H1 (cell line): Measurements from ENCODE around the gene AARSD1. TPM values are rescaled to one million over a fixed set of nuclear protein-coding genes. Genes with fewer than 3 reads are reported as not detected.

Experiments used
- CTCF ChIA-PET: fragments of 300-600 bp; sonication (Branson Sonifier 250); formaldehyde crosslinking; loops from one replicate; lab custom pipeline; 2021; ENCODE audit not compliant: partially characterized antibody; lab: Charles Lee
- POLR2A ChIA-PET: fragments of 300-600 bp; sonication (Branson Sonifier 250); formaldehyde crosslinking; loops from one replicate; lab custom pipeline; 2021; ENCODE audit warnings: inconsistent platforms; ENCODE audit not compliant: partially characterized antibody; lab: Charles Lee
- DNase-seq, 2 experiments: peaks; one replicate each; pipeline versions ENCODE4 v3.0.0 to v3.0.0-alpha.2; 2010 to 2022; ENCODE audit warnings: low spot score in 2 of 2, low read depth in 1 of 2, mixed read lengths in 1 of 2
- FAIRE-seq: peaks from 2 replicates; lab custom pipeline; 2011; peaks lifted over from hg19 to GRCh38; lab: Jason Lieb, UNC
- H2AFZ ChIP-seq: 2 replicates; pipeline ENCODE4 v1.8.1; 2012; ENCODE audit warnings: low read length, inconsistent platforms
- H2AK5ac ChIP-seq: 2 replicates; pipeline ENCODE4 v1.6.1; 2013; ENCODE audit warnings: low read depth, low read length
- H2BK120ac ChIP-seq: replicated peaks from 2 replicates; pipeline ENCODE3; 2013; ENCODE audit warnings: low read depth, low read length, inconsistent platforms
- H2BK12ac ChIP-seq: 2 replicates; pipeline ENCODE4 v1.6.1; 2013; ENCODE audit warnings: low read depth, low read length
- H2BK15ac ChIP-seq: 2 replicates; pipeline ENCODE4 v1.6.1; 2013; ENCODE audit warnings: low read length
- H2BK20ac ChIP-seq: 2 replicates; pipeline ENCODE4 v1.6.1; 2013; ENCODE audit warnings: low read length
- H2BK5ac ChIP-seq: 2 replicates; pipeline ENCODE4 v1.6.1; 2013; ENCODE audit warnings: low read depth, low read length
- H3K14ac ChIP-seq: 2 replicates; pipeline ENCODE4 v1.6.1; 2013; ENCODE audit warnings: inconsistent platforms; ENCODE audit not compliant: insufficient read length
- H3K18ac ChIP-seq: 2 replicates; pipeline ENCODE4 v1.6.1; 2013; ENCODE audit warnings: low read length; ENCODE audit errors: extremely low read depth
- H3K23ac ChIP-seq: 2 replicates; pipeline ENCODE4 v1.6.1; 2013; ENCODE audit warnings: inconsistent platforms; ENCODE audit not compliant: insufficient read length
- H3K23me2 ChIP-seq: 2 replicates; pipeline ENCODE4 v1.6.1; 2013; ENCODE audit warnings: low read depth, low read length
- H3K27ac ChIP-seq: 2 replicates; pipeline ENCODE4 v1.6.1; 2011; ENCODE audit warnings: low read depth, low read length, inconsistent platforms
- H3K27me3 ChIP-seq, 4 experiments: replicated peaks in 1 of 4; 1 replicate in 1 of 4; 2 replicates in 3 of 4; pipeline versions ENCODE4 v1.6.1 to v1.8.1; 2011 to 2013; ENCODE audit warnings: low read length in 3 of 4, mild to moderate bottlenecking in 3 of 4, inconsistent platforms in 2 of 4, mixed read lengths in 2 of 4, moderate library complexity in 1 of 4; ENCODE audit not compliant: control insufficient read depth in 3 of 4, insufficient read depth in 3 of 4; ENCODE audit errors: extremely low read depth in 1 of 4
- H3K36me3 ChIP-seq, 4 experiments: 2 replicates each; pipeline versions ENCODE4 v1.6.1 to v1.8.1; 2011 to 2013; ENCODE audit warnings: mild to moderate bottlenecking in 4 of 4, low read length in 3 of 4, moderate library complexity in 2 of 4, control low read depth in 1 of 4, inconsistent platforms in 1 of 4; ENCODE audit not compliant: insufficient read depth in 4 of 4, control insufficient read depth in 2 of 4
- H3K4ac ChIP-seq: replicated peaks from 2 replicates; pipeline ENCODE3; 2013; ENCODE audit warnings: low read length, low read depth, mixed read lengths, inconsistent platforms; ENCODE audit not compliant: insufficient read length
- H3K4me1 ChIP-seq, 4 experiments: replicated peaks in 1 of 4; 1 replicate in 1 of 4; 2 replicates in 3 of 4; pipeline versions ENCODE4 v1.6.1 to v1.8.1; 2011 to 2013; ENCODE audit warnings: low read length in 3 of 4, inconsistent platforms in 2 of 4, mixed read lengths in 1 of 4; ENCODE audit not compliant: insufficient read depth in 4 of 4, control insufficient read depth in 3 of 4
- H3K4me2 ChIP-seq, 2 experiments: 2 replicates each; pipeline versions ENCODE4 v1.6.1 to v1.8.1; 2011 to 2013; ENCODE audit warnings: low read depth in 2 of 2, low read length in 2 of 2, control low read depth in 1 of 2, inconsistent platforms in 1 of 2, mild to moderate bottlenecking in 1 of 2; ENCODE audit not compliant: insufficient read depth in 1 of 2
- H3K4me3 ChIP-seq, 4 experiments: fragments of 200-600, 300-600 bp in 1 of 4; sonication (generic), shearing (Covaris generic), sonication (Bioruptor Twin) in 1 of 4; 2 replicates each; pipeline versions ENCODE4 v1.5.1 to v1.8.1; 2011 to 2016; ENCODE audit warnings: low read length in 4 of 4, low read depth in 3 of 4, control low read depth in 2 of 4, inconsistent platforms in 2 of 4, mild to moderate bottlenecking in 2 of 4, mixed read lengths in 1 of 4, moderate library complexity in 1 of 4; ENCODE audit not compliant: insufficient read depth in 2 of 4; ENCODE audit errors: extremely low read depth in 1 of 4
- H3K56ac ChIP-seq: replicated peaks from 2 replicates; pipeline ENCODE3; 2013; ENCODE audit warnings: low read depth, mild to moderate bottlenecking, mixed read lengths, low read length, inconsistent platforms; ENCODE audit not compliant: insufficient read length
- H3K79me1 ChIP-seq: 2 replicates; pipeline ENCODE4 v1.6.1; 2013; ENCODE audit warnings: low read depth, low read length, control low read depth
- H3K79me2 ChIP-seq, 2 experiments: 2 replicates each; pipeline versions ENCODE4 v1.6.1 to v1.8.1; 2012 to 2013; ENCODE audit warnings: low read length in 2 of 2, mild to moderate bottlenecking in 2 of 2, inconsistent platforms in 1 of 2; ENCODE audit not compliant: insufficient read depth in 2 of 2, control insufficient read depth in 1 of 2
- H3K9ac ChIP-seq, 4 experiments: replicated peaks in 1 of 4; 1 replicate in 1 of 4; 2 replicates in 3 of 4; pipeline versions ENCODE4 v1.6.1 to v1.8.1; 2011 to 2013; ENCODE audit warnings: low read depth in 3 of 4, low read length in 3 of 4, control low read depth in 2 of 4, mild to moderate bottlenecking in 2 of 4, moderate library complexity in 2 of 4, inconsistent platforms in 1 of 4; ENCODE audit errors: extremely low read depth in 1 of 4
- H3K9me3 ChIP-seq, 2 experiments: 2 replicates each; pipeline versions ENCODE4 v1.6.1 to v1.8.1; 2012 to 2013; ENCODE audit warnings: mild to moderate bottlenecking in 2 of 2, moderate library complexity in 2 of 2, control low read depth in 1 of 2, inconsistent platforms in 1 of 2, low read depth in 1 of 2, low read length in 1 of 2, mixed read lengths in 1 of 2; ENCODE audit not compliant: insufficient read depth in 2 of 2
- H4K20me1 ChIP-seq, 2 experiments: replicated peaks in 1 of 2; 2 replicates each; pipeline versions ENCODE3 to v1.8.1; 2011 to 2013; ENCODE audit warnings: inconsistent platforms in 2 of 2, low read length in 2 of 2, mild to moderate bottlenecking in 1 of 2; ENCODE audit not compliant: insufficient read depth in 2 of 2, control insufficient read depth in 1 of 2
- H4K5ac ChIP-seq: 2 replicates; pipeline ENCODE4 v1.6.1; 2013; ENCODE audit warnings: low read length, low read depth, mixed read lengths, inconsistent platforms; ENCODE audit not compliant: insufficient read length
- H4K8ac ChIP-seq: 2 replicates; pipeline ENCODE4 v1.8.0; 2013; ENCODE audit warnings: mild to moderate bottlenecking, moderate library complexity, low read length, inconsistent platforms; ENCODE audit not compliant: insufficient read depth; ENCODE audit errors: extremely low read depth
- H4K91ac ChIP-seq: replicated peaks from 2 replicates; pipeline ENCODE3; 2013; ENCODE audit warnings: low read length, mixed read lengths, inconsistent platforms; ENCODE audit not compliant: insufficient read length
- ASH2L ChIP-seq: fragments of 200-600, 300-600 bp; sonication (generic); IDR thresholded peaks from one replicate; pipeline ENCODE4 v1.7.1; 2017; ENCODE audit warnings: low read length
- CBX8 ChIP-seq: fragments of 300-800, 300-1000 bp; sonication (generic); IDR thresholded peaks from 2 replicates; pipeline ENCODE4 v1.7.1; 2016; ENCODE audit warnings: low read depth, low read length, borderline replicate concordance
- CREB1 ChIP-seq: IDR thresholded peaks from 2 replicates; pipeline ENCODE4 v1.6.1; 2012; ENCODE audit warnings: inconsistent platforms
- CTBP2 ChIP-seq: IDR thresholded peaks from 2 replicates; pipeline ENCODE4 v1.7.0; 2011; ENCODE audit warnings: borderline replicate concordance, mild to moderate bottlenecking, moderate library complexity, mixed read lengths, low read length; ENCODE audit not compliant: insufficient read depth, insufficient read length
- JUN ChIP-seq: IDR thresholded peaks from 2 replicates; pipeline ENCODE4 v1.6.1; 2011; ENCODE audit warnings: low read depth, mild to moderate bottlenecking, improper control_type of control experiment, low read length
- KDM4A ChIP-seq: IDR thresholded peaks from one replicate; pipeline ENCODE4 v1.7.1; 2012; ENCODE audit warnings: low read depth, mild to moderate bottlenecking, moderate library complexity, low read length, inconsistent platforms; ENCODE audit not compliant: severe bottlenecking
- KDM5A ChIP-seq: fragments of 200-600 bp; IDR thresholded peaks from 2 replicates; pipeline ENCODE4 v1.7.1; 2012; ENCODE audit warnings: mild to moderate bottlenecking, low read length, inconsistent platforms, mixed read lengths
- MAFK ChIP-seq: IDR thresholded peaks from 2 replicates; pipeline ENCODE4 v1.6.1; 2012; ENCODE audit warnings: low read depth, mild to moderate bottlenecking, improper control_type of control experiment, low read length
- SAP30 ChIP-seq: fragments of 300-600 bp; sonication (generic); IDR thresholded peaks from 2 replicates; pipeline ENCODE4 v1.7.1; 2012; ENCODE audit warnings: low read length, moderate library complexity, mild to moderate bottlenecking, inconsistent platforms; ENCODE audit not compliant: insufficient read depth, insufficient replicate concordance
- SIN3A ChIP-seq, 2 experiments: IDR thresholded peaks in 1 of 2; conservative IDR thresholded peaks in 1 of 2; 2 replicates each; pipeline ENCODE4 v1.6.1; 2011 to 2012; ENCODE audit warnings: low read length in 2 of 2, improper control_type of control experiment in 1 of 2, low read depth in 1 of 2, mild to moderate bottlenecking in 1 of 2
- SP1 ChIP-seq: IDR thresholded peaks from 2 replicates; pipeline ENCODE4 v1.6.1; 2011; ENCODE audit warnings: low read depth, low read length
- SUZ12 ChIP-seq: fragments of 200-600 bp; sonication (generic); IDR thresholded peaks from 2 replicates; pipeline ENCODE4 v1.6.1; 2012; ENCODE audit warnings: mild to moderate bottlenecking, inconsistent platforms, low read length, moderate library complexity, mixed read lengths
- TBP ChIP-seq: IDR thresholded peaks from 2 replicates; pipeline ENCODE4 v1.6.1; 2011; ENCODE audit warnings: low read depth, low read length, improper control_type of control experiment
- WGBS, 2 experiments: shearing (Covaris generic) in 1 of 2; methylation state at CpG; one replicate each; pipeline versions ENCODE4 v1.1.6 to v1.1.7; 2013 to 2015; ENCODE audit warnings: low lambda C conversion rate in 2 of 2, mixed read lengths in 2 of 2, inconsistent platforms in 1 of 2, low coverage in 1 of 2, missing lambda C conversion rate in 1 of 2; ENCODE audit not compliant: insufficient replicate concordance in 2 of 2, insufficient coverage in 1 of 2, insufficient read length in 1 of 2; ENCODE audit errors: extremely low coverage in 1 of 2, missing lambda C conversion rate in 1 of 2; 5-methylcytosine and 5-hydroxymethylcytosine counted together
- polyA plus RNA-seq, 7 experiments: library from polyadenylated mRNA; depleted of rRNA in 3 of 7; stranded (reverse) in 5 of 7; unstranded in 2 of 7; fragments of >200 nt in 5 of 7; fragments of 200-250 nt in 2 of 7; gene quantifications; 1 replicate in 5 of 7; 2 replicates in 1 of 7; 4 replicates in 1 of 7; pipeline versions ENCODE4 v1.2.1 to v1.2.3, GENCODE V29; 2011 to 2013; ENCODE audit warnings: missing spikeins in 2 of 7, mixed read lengths in 2 of 7
- total RNA-seq: library from RNA; stranded (reverse); fragmentation: NEBNext Ultra II Directional; extraction: Animal tissue kit (Norgen Biotek cat#: 25700); gene quantifications from 2 replicates; pipeline ENCODE4 v1.2.1, GENCODE V29; 2021

The AARSD1 gene
- total and polyA plus RNA-seq, 2 of the 8 experiments (the other 6 are each of a cell fraction or from before 2014, with no cell fraction given) = 51.5 to 58.8 TPM

DNA sequence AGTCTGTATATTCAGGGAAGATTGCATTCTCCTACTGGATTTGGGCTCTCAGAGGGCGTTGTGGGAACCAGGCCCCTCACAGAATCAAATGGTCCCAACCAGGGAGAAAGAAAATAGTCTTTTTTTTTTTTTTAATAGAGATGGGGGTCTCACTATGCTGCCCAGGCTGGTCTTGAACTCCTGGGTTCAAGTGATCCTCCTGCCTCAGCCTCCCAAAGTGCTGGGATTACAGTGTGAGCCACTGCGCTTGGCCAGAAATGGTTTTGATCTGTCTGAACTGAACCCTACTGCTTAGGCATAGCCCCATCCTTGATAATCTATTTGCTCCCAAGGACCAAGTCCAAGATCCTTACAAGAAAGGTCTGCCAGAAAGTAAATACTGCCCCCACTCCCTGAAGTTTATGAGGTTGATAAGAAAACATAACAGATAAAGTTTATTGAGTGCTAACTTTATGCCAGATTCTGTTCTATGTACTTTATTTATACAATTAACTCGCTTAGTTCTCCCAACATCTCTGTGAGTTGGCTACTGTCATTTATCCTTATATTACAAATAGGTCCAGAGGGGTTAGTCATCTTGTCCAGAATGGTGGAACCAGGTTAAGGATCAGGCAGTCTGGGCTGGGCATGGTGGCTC lies 50.2 kb downstream of the AARSD1 start:
- 88% methylated on average over 3 of the region's 3 CpGs; no CpG with 5 or more reads in 1 of the 2 experiments for WGBS, 2 experiments
- no peak overlapping the region for H3K18ac ChIP-seq
- H3K36me3 ChIP-seq = no peaks in the 10 kb centered on the region
- DNase-seq = no peak
- H3K14ac ChIP-seq = no peak overlapping the region
- no peaks in the 10 kb centered on the region for H3K27me3 ChIP-seq
- no peak overlapping the region for H3K4me2 ChIP-seq
- H3K79me2 ChIP-seq = no peaks in the 10 kb centered on the region
- H3K79me1 ChIP-seq = no peaks in the 10 kb centered on the region
- no peak overlapping the region for H2BK12ac ChIP-seq
- no peaks in the 10 kb centered on the region for H3K23me2 ChIP-seq
- H3K9ac ChIP-seq = no peak overlapping the region
- H3K9me3 ChIP-seq = no peaks in the 10 kb centered on the region
- H3K4ac ChIP-seq = no peak overlapping the region
- H4K91ac ChIP-seq = no peak overlapping the region
- no peaks in the 10 kb centered on the region for H4K20me1 ChIP-seq
- no peak for FAIRE-seq
- no peak overlapping the region for H2BK5ac ChIP-seq
- no peak overlapping the region for H3K23ac ChIP-seq
- H2BK15ac ChIP-seq = no peak overlapping the region
- no peak overlapping the region for H2AFZ ChIP-seq
- H2BK20ac ChIP-seq = no peak overlapping the region
- no peak overlapping the region for H3K56ac ChIP-seq
- H4K8ac ChIP-seq = no peak overlapping the region
- no peak overlapping the region for H2AK5ac ChIP-seq
- no peak for TF ChIP-seq KDM4A
- no peak for TF ChIP-seq CBX8
- no peak for TF ChIP-seq SP1
- TF ChIP-seq JUN = no peak
- TF ChIP-seq SIN3A (conservative IDR thresholded peaks at IDR 0.05 in 1 of 2, IDR thresholded peaks at IDR 0.05 in 1 of 2; ENCODE audit: low read depth in 1 of 2, low read length in 2 of 2) = no peak
- no peak for TF ChIP-seq CREB1
- no peak for TF ChIP-seq SUZ12
- TF ChIP-seq CTBP2 = no peak
- TF ChIP-seq ASH2L = no peak
- no peak for TF ChIP-seq TBP
- TF ChIP-seq MAFK = no peak
- no peak for TF ChIP-seq KDM5A
- TF ChIP-seq SAP30 = no peak
- CTCF ChIA-PET = interaction anchor here (0.8 to 1.4 kb wide), 2 partner anchors 16 to 65 kb away, joined by 3 to 6 read pairs; no protein-coding TSS in a partner anchor
- no peak overlapping the region for H2BK120ac ChIP-seq
- H3K27ac ChIP-seq = no peak overlapping the region
- no peak overlapping the region for H4K5ac ChIP-seq
- peaks cover 0 to 6% (median 0%) of the 10 kb centered on the region in 4 experiments; a peak in 2 of 7 replicates for H3K4me1 ChIP-seq
- POLR2A ChIA-PET = no interaction called here
- H3K4me3 ChIP-seq = no peak overlapping the region
